Measurements from ENCODE around the gene MTOR. TPM values are rescaled to one million over a fixed set of nuclear protein-coding genes. Genes with fewer than 3 reads are reported as not detected.

The MTOR gene
- total RNA-seq, 4 donors from 2014 or later: 32.8 to 66.8 (median 48.2) TPM

GRCh38 chr1:11245248-11245647, 17.1 kb downstream of the MTOR start:
- TF ChIP-seq, protein P1, sequence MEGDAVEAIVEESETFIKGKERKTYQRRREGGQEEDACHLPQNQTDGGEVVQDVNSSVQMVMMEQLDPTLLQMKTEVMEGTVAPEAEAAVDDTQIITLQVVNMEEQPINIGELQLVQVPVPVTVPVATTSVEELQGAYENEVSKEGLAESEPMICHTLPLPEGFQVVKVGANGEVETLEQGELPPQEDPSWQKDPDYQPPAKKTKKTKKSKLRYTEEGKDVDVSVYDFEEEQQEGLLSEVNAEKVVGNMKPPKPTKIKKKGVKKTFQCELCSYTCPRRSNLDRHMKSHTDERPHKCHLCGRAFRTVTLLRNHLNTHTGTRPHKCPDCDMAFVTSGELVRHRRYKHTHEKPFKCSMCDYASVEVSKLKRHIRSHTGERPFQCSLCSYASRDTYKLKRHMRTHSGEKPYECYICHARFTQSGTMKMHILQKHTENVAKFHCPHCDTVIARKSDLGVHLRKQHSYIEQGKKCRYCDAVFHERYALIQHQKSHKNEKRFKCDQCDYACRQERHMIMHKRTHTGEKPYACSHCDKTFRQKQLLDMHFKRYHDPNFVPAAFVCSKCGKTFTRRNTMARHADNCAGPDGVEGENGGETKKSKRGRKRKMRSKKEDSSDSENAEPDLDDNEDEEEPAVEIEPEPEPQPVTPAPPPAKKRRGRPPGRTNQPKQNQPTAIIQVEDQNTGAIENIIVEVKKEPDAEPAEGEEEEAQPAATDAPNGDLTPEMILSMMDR (IDR thresholded peaks at IDR 0.05): no peak
- TF ChIP-seq POLR2A (IDR thresholded peaks at IDR 0.05): no peak
- Histone ChIP-seq H3K27me3 (no peaks in the 10 kb centered on the region), H3K4me1 (no peaks in the 10 kb centered on the region), H3K27ac (no peak overlapping the region), H3K36me3 (peaks cover 0 to 68% (median 3%) of the 10 kb centered on the region in 3 donors), H3K4me3 (no peak overlapping the region), H3K9me3 (no peaks in the 10 kb centered on the region)
- no peak for DNase-seq

DNA sequence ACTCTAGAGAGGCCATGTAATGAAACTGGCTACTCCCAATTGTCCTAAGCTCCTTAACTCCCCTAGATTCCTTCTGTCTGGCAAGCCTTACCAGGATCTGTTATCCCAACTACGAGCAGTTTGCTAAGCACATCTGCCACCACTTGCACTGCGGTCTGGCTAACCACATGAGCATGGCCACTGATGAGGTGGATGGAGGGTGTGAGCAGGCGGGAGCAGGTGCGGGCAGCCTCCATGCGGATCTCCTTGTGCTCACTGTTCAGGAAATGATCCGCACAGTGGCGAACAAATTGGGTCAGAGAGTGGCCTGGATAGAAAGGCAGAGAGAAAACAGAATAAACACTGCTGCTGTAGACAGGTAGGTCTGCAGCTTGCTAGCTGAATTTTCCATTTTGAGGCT, 24.0 kb downstream of the MTOR start:
- no peak for TF ChIP-seq POLR2A (IDR thresholded peaks at IDR 0.05)
- no peaks in the 10 kb centered on the region for H3K27me3 ChIP-seq
- H3K27ac ChIP-seq: no peak overlapping the region
- H3K36me3 ChIP-seq: peaks cover 0 to 95% (median 3%) of the 10 kb centered on the region in 3 donors
- no peak for DNase-seq
- no peaks in the 10 kb centered on the region for H3K9me3 ChIP-seq
- H3K4me3 ChIP-seq: no peak overlapping the region
- H3K4me1 ChIP-seq: no peaks in the 10 kb centered on the region

DNA sequence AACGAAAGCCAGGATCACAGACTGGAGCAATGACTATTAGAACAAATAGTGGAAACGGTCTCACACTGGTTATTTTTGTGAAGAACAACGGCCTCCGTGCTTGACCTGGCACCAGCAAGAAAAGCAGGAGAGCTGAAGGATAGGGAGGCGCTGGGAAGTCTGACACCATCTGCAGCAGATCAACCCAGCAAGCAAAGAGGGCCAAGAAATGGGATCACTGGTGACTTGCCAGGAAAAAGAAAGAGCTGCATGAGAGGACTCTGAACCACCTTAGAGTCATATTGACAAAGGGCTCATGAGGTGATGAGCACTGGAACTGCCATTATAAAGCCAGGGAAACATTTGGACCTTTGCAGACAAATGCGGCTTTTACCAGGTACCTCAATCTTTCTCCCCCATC, 25.0 kb downstream of the MTOR start:
- H3K4me3 ChIP-seq: no peak overlapping the region
- no peaks in the 10 kb centered on the region for H3K9me3 ChIP-seq
- no peak overlapping the region for H3K27ac ChIP-seq
- H3K4me1 ChIP-seq: no peaks in the 10 kb centered on the region
- no peak for DNase-seq
- H3K27me3 ChIP-seq: no peaks in the 10 kb centered on the region
- peaks cover 0 to 95% (median 3%) of the 10 kb centered on the region in 3 donors for H3K36me3 ChIP-seq
- TF ChIP-seq POLR2A (IDR thresholded peaks at IDR 0.05): no peak
- TF ChIP-seq, protein P1 (IDR thresholded peaks at IDR 0.05): no peak

DNA sequence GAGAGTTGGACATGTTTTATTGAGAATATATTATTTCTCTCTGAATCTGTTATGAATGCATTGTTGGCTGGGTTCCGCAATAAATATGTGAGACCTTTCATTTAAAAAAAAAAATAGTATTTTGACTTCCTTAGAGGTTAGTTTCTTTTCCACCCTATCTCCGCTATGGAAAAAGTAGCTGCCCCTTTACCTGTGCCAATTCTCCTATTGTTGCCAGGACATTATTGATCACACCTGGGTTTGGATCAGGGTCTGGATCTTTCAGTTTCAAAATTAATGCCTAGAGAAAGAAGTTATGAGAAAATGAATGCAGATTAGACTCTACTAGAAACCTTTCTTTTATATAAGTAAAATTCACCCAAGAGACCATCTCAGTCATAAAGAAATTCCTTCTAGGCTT, 29.1 kb downstream of the MTOR start:
- Histone ChIP-seq H3K36me3 (peaks cover 0 to 97% (median 0%) of the 10 kb centered on the region in 3 donors), H3K27me3 (no peaks in the 10 kb centered on the region), H3K4me1 (no peaks in the 10 kb centered on the region), H3K4me3 (no peak overlapping the region), H3K27ac (no peak overlapping the region), H3K9me3 (no peaks in the 10 kb centered on the region)
- TF ChIP-seq, protein P1 (IDR thresholded peaks at IDR 0.05): no peak
- TF ChIP-seq POLR2A (IDR thresholded peaks at IDR 0.05): no peak
- DNase-seq: no peak

DNA sequence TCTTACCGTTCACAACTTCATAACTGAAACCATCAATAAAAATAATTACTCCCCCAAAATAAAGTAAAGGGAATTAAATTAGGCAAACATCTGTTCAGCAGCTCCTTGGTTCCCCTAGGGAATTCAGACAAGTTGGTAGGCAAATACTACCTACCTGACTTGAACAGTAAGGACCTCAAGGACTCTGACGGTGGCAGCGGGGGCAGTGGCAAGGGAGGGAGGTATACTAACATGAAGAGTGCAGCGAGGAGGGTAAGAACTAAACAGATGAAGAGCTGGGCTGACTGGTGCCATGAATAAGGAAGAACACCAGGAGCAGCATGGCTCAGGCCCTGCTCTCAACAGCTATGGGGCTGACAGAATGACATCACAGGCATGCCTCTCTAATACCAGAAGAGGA, 33.1 kb downstream of the MTOR start:
- H3K9me3 ChIP-seq: no peaks in the 10 kb centered on the region
- TF ChIP-seq POLR2A (IDR thresholded peaks at IDR 0.05): no peak
- TF ChIP-seq, protein P1 (IDR thresholded peaks at IDR 0.05): no peak
- H3K4me3 ChIP-seq: no peak overlapping the region
- no peak overlapping the region for H3K27ac ChIP-seq
- H3K4me1 ChIP-seq: no peaks in the 10 kb centered on the region
- no peaks in the 10 kb centered on the region for H3K27me3 ChIP-seq
- DNase-seq: peak in 1 of 3 donors; percentile 35
- peaks cover 0 to 88% (median 0%) of the 10 kb centered on the region in 3 donors for H3K36me3 ChIP-seq

DNA sequence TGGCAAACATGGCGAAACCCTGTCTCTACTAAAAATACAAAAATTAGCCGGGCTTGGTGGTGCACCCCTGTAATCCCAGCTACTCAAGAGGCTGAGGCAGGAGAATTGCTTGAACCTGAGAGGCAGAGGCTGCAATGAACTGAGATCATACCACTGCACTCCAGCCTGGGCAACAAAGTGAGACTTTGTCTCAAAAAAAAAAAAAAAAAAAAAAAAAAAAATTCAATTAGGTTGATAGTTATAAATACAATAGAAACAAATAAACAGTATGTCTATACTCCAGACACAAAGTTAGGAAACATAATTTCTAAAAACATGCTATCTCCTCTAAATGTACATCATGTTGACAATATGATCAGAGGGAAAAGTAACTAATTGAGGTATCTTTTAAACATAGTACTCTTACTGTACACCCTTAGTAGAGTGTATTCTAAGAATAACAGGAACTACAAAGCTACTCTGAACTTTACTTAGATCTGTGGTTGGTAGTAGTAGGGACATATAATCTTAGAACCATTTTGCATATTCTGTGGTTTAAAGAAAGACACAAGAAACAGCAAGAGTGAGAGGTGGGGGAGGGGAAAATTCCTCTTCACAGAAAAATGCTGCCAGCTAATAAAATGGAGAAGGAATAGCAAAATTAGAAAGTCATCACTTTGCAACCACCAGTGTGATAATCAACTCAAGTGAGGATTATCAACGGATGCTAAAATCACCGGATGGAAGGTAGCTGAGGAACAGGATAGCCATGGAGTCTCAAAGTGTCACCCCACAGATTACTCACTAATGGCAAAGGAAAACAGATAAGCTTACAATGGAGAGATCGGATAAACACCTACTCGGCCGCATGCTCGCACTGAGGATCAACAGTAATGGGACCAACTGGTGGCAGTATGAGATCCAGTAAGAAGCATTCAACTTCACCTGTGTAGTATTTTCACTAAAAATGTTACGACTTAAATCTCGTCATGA, 35.0 kb downstream of the MTOR start:
- no peak for TF ChIP-seq POLR2A (IDR thresholded peaks at IDR 0.05)
- TF ChIP-seq, protein P1 (IDR thresholded peaks at IDR 0.05): no peak
- DNase-seq: no peak
- H3K36me3 ChIP-seq: peaks cover 0 to 81% (median 0%) of the 10 kb centered on the region in 3 donors

More for the DNA sequence above, 35.0 kb downstream of the MTOR start:
- Histone ChIP-seq H3K27me3 (no peaks in the 10 kb centered on the region), H3K27ac (peak overlapping the region in 1 of 4 donors; percentile 49), H3K4me3 (no peak overlapping the region), H3K4me1 (no peaks in the 10 kb centered on the region), H3K9me3 (no peaks in the 10 kb centered on the region)
